ENCODE results near the gene LY6G6C.

DNA sequence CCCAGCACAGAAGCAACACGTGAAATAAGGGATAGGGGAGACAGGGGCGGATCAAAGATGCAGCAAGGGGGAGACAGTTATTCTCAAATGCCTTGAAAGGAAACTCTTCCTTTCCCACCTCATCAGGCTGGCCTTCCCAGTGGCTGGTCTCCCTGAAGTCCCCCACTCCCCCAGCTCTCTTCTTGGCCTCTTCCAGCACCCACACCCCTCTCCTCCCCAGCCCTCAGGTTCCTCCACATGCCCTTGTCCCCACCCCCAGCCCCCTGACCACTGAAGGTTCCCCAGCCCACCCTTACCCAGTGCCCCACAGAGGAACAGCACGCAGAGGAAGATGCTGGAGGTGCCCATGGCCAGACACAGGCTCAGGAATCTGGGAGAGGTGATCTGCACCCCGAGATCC is 8.1 kb downstream of the LY6G6C start:
- TF ChIP-seq POLR2A (IDR thresholded peaks at IDR 0.05) = no peak
- TF ChIP-seq, protein P1, sequence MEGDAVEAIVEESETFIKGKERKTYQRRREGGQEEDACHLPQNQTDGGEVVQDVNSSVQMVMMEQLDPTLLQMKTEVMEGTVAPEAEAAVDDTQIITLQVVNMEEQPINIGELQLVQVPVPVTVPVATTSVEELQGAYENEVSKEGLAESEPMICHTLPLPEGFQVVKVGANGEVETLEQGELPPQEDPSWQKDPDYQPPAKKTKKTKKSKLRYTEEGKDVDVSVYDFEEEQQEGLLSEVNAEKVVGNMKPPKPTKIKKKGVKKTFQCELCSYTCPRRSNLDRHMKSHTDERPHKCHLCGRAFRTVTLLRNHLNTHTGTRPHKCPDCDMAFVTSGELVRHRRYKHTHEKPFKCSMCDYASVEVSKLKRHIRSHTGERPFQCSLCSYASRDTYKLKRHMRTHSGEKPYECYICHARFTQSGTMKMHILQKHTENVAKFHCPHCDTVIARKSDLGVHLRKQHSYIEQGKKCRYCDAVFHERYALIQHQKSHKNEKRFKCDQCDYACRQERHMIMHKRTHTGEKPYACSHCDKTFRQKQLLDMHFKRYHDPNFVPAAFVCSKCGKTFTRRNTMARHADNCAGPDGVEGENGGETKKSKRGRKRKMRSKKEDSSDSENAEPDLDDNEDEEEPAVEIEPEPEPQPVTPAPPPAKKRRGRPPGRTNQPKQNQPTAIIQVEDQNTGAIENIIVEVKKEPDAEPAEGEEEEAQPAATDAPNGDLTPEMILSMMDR (IDR thresholded peaks at IDR 0.05) = no peak
